Fibroblast of skin of abdomen (primary cell): ENCODE results near the gene SHANK2.
"Not testable (repeated sequence)": the region's sequence is repeated elsewhere in the genome, so short reads cannot be mapped to it uniquely, and the experiment has no call there.

Experiments used
- DNase-seq: peaks from one replicate; pipeline ENCODE4 v3.0.0-alpha.2; 2013

SHANK2 gene

GRCh38 chr11:71245601-71246391 lies 6.6 kb downstream of the SHANK2 start:
- DNase-seq, result no peak

GRCh38 chr11:71244116-71244810 lies 8.1 kb downstream of the SHANK2 start:
- peak; percentile 37 for DNase-seq

GRCh38 chr11:71242391-71242790 lies 10.0 kb downstream of the SHANK2 start:
- no peak for DNase-seq

GRCh38 chr11:71241721-71242259 lies 10.6 kb downstream of the SHANK2 start:
- no peak for DNase-seq

- DNase-seq, result peak; percentile 38
Measured at GRCh38 chr11:71240865-71241691, 11.3 kb downstream of the SHANK2 start.

GRCh38 chr11:71240061-71240690 lies 12.2 kb downstream of the SHANK2 start:
- no peak for DNase-seq

- no peak for DNase-seq
Measured at GRCh38 chr11:71239581-71239980, 12.8 kb downstream of the SHANK2 start.

GRCh38 chr11:71238941-71239340 lies 13.4 kb downstream of the SHANK2 start:
- DNase-seq, result no peak

GRCh38 chr11:71238285-71238875 lies 14.0 kb downstream of the SHANK2 start:
- DNase-seq, result no peak

GRCh38 chr11:71237853-71238252 lies 14.5 kb downstream of the SHANK2 start:
- DNase-seq, result no peak

- DNase-seq, result no peak
Measured at GRCh38 chr11:71236836-71237475, 15.4 kb downstream of the SHANK2 start.

GRCh38 chr11:71235719-71236118 lies 16.7 kb downstream of the SHANK2 start:
- no peak for DNase-seq

GRCh38 chr11:71233896-71234852 lies 18.2 kb downstream of the SHANK2 start:
- not testable (repeated sequence) for DNase-seq

- DNase-seq, result no peak
Measured at GRCh38 chr11:71232364-71232763, 20.0 kb downstream of the SHANK2 start.

GRCh38 chr11:71228961-71229360 lies 23.4 kb downstream of the SHANK2 start:
- no peak for DNase-seq

GRCh38 chr11:71227058-71227659 lies 25.2 kb downstream of the SHANK2 start:
- no peak for DNase-seq

GRCh38 chr11:71223671-71224660 lies 28.4 kb downstream of the SHANK2 start:
- no peak for DNase-seq

- DNase-seq, result no peak
Measured at GRCh38 chr11:71223081-71223405, 29.3 kb downstream of the SHANK2 start.
